ENCODE results near the gene UAP1.

The UAP1 gene

DNA sequence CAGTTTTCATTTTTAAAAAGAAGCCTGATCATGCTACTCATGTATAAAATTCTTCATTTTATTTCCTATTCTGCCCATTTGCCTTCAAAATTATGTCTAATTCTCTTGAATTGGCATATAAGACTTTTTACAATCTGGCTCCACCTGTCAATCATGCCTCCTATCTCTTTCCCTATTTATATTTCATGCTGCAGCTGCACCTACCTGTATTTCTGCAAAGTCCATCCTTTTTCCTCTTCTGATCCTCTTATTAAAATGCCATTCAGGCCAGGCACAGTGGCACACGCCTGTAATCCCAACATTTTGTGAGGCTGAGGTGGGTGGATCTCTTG is 30.6 kb upstream of the UAP1 start:
- no peaks in the 10 kb centered on the region for H3K9me3 ChIP-seq (ENCODE audit: insufficient read depth, low read depth, low read length)
- H3K9ac ChIP-seq (ENCODE audit: low read depth, low read length, poor library complexity, severe bottlenecking), result no peak overlapping the region
- no peak overlapping the region for H3K4me2 ChIP-seq (ENCODE audit: low read depth, low read length, poor library complexity, severe bottlenecking)
- peaks cover 5% of the 10 kb centered on the region for H3K36me3 ChIP-seq (ENCODE audit: insufficient read depth, low read length)
- no peaks in the 10 kb centered on the region for H3F3A ChIP-seq (ENCODE audit: low read depth)
- no peaks in the 10 kb centered on the region for H4K20me1 ChIP-seq (ENCODE audit: insufficient read depth, low read length, poor library complexity, severe bottlenecking)
- H3K79me2 ChIP-seq (ENCODE audit: insufficient read depth, low read length), result no peaks in the 10 kb centered on the region
- H3K9me2 ChIP-seq (replicated peaks; ENCODE audit: low read depth, low read length), result no peaks in the 10 kb centered on the region
- H3K4me1 ChIP-seq (ENCODE audit: insufficient read depth, low read length, poor library complexity, severe bottlenecking), result no peaks in the 10 kb centered on the region
- no peak overlapping the region for H3K4me3 ChIP-seq (ENCODE audit: low read length, poor library complexity, severe bottlenecking)
- H3K27me3 ChIP-seq (ENCODE audit: insufficient read depth, low read length, poor library complexity, severe bottlenecking), result no peaks in the 10 kb centered on the region
- H2AFZ ChIP-seq (ENCODE audit: low read length), result no peak overlapping the region
- TF ChIP-seq EZH2phosphoT487 (IDR thresholded peaks at IDR 0.05; ENCODE audit: borderline replicate concordance), result no peak
- TF ChIP-seq, protein P1, sequence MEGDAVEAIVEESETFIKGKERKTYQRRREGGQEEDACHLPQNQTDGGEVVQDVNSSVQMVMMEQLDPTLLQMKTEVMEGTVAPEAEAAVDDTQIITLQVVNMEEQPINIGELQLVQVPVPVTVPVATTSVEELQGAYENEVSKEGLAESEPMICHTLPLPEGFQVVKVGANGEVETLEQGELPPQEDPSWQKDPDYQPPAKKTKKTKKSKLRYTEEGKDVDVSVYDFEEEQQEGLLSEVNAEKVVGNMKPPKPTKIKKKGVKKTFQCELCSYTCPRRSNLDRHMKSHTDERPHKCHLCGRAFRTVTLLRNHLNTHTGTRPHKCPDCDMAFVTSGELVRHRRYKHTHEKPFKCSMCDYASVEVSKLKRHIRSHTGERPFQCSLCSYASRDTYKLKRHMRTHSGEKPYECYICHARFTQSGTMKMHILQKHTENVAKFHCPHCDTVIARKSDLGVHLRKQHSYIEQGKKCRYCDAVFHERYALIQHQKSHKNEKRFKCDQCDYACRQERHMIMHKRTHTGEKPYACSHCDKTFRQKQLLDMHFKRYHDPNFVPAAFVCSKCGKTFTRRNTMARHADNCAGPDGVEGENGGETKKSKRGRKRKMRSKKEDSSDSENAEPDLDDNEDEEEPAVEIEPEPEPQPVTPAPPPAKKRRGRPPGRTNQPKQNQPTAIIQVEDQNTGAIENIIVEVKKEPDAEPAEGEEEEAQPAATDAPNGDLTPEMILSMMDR (conservative IDR thresholded peaks at IDR 0.05; ENCODE audit: low read length), result no peak

DNA sequence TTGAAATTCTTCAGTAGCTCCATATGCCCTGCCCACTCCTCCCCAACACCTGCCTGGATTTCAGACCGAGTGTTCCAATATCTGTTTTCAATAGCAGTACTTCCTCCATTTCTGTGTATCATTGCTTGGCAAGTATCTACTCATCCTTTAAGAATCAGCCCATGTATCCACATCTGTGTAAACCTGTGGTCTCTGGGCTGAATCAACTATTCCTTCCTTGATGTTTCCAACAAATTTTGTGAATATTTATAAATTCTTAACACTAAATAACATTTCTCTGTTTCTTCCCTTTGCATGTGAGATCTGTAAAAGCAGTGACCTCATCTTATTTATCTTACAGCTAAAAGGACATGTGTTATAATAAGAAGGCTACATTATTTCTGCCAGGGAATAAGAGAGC is 26.0 kb upstream of the UAP1 start:
- no peaks in the 10 kb centered on the region for H4K20me1 ChIP-seq (ENCODE audit: insufficient read depth, low read length, poor library complexity, severe bottlenecking)

DNA sequence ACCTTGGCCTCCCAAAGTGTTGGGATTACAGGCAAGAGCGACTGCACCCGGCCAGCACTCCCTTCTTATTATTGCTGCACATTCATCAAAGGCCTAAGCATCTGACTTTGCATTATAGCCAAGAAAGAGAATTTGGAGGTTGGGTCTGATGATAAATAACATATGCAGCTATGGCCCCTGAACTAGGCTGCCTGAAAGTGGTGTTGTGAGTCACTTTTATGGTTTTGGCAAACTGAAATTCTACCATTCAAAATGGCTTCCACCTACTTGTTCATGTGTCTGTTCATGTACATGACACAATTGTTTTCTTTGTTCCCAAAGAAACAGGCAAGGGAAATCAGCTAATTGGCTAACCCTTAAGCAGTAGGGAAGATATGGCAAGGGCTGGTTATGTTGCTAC is 25.0 kb upstream of the UAP1 start:
- Histone ChIP-seq H3K79me2 (ENCODE audit: insufficient read depth, low read length) (no peaks in the 10 kb centered on the region), H4K20me1 (ENCODE audit: insufficient read depth, low read length, poor library complexity, severe bottlenecking) (no peaks in the 10 kb centered on the region), H3K9ac (ENCODE audit: low read depth, low read length, poor library complexity, severe bottlenecking) (no peak overlapping the region), H2AFZ (ENCODE audit: low read length) (no peak overlapping the region), H3K36me3 (ENCODE audit: insufficient read depth, low read length) (no peaks in the 10 kb centered on the region), H3F3A (ENCODE audit: low read depth) (no peaks in the 10 kb centered on the region), H3K9me2 (replicated peaks; ENCODE audit: low read depth, low read length) (no peaks in the 10 kb centered on the region), H3K4me1 (ENCODE audit: insufficient read depth, low read length, poor library complexity, severe bottlenecking) (no peaks in the 10 kb centered on the region), H3K9me3 (ENCODE audit: insufficient read depth, low read depth, low read length) (no peaks in the 10 kb centered on the region), H3K4me3 (ENCODE audit: low read length, poor library complexity, severe bottlenecking) (no peak overlapping the region), H3K27me3 (ENCODE audit: insufficient read depth, low read length, poor library complexity, severe bottlenecking) (no peaks in the 10 kb centered on the region), H3K4me2 (ENCODE audit: low read depth, low read length, poor library complexity, severe bottlenecking) (no peak overlapping the region)
- TF ChIP-seq, protein P1 (conservative IDR thresholded peaks at IDR 0.05; ENCODE audit: low read length), result no peak
- TF ChIP-seq EZH2phosphoT487 (IDR thresholded peaks at IDR 0.05; ENCODE audit: borderline replicate concordance), result no peak

More for the DNA sequence above, 26.0 kb upstream of the UAP1 start:
- no peaks in the 10 kb centered on the region for H3K9me3 ChIP-seq (ENCODE audit: insufficient read depth, low read depth, low read length)
- H3K79me2 ChIP-seq (ENCODE audit: insufficient read depth, low read length), result no peaks in the 10 kb centered on the region
- H3K4me2 ChIP-seq (ENCODE audit: low read depth, low read length, poor library complexity, severe bottlenecking), result no peak overlapping the region
- H3K9me2 ChIP-seq (replicated peaks; ENCODE audit: low read depth, low read length), result no peaks in the 10 kb centered on the region
- no peaks in the 10 kb centered on the region for H3K27me3 ChIP-seq (ENCODE audit: insufficient read depth, low read length, poor library complexity, severe bottlenecking)
- H3K36me3 ChIP-seq (ENCODE audit: insufficient read depth, low read length), result no peaks in the 10 kb centered on the region
- H3K4me3 ChIP-seq (ENCODE audit: low read length, poor library complexity, severe bottlenecking), result no peak overlapping the region
- H3K4me1 ChIP-seq (ENCODE audit: insufficient read depth, low read length, poor library complexity, severe bottlenecking), result no peaks in the 10 kb centered on the region
- H2AFZ ChIP-seq (ENCODE audit: low read length), result no peak overlapping the region
- no peak for TF ChIP-seq EZH2phosphoT487 (IDR thresholded peaks at IDR 0.05; ENCODE audit: borderline replicate concordance)
- TF ChIP-seq, protein P1 (conservative IDR thresholded peaks at IDR 0.05; ENCODE audit: low read length), result no peak
- no peak overlapping the region for H3K9ac ChIP-seq (ENCODE audit: low read depth, low read length, poor library complexity, severe bottlenecking)
- no peaks in the 10 kb centered on the region for H3F3A ChIP-seq (ENCODE audit: low read depth)

Measured in Loucy (cell line).